ENCODE results near the gene NAP1L4. TPM values are rescaled to one million over a fixed set of nuclear protein-coding genes. Genes with fewer than 3 reads are reported as not detected.
A peak's percentile ranks its signal among the peaks of the same experiment; 100 is the strongest.

Gene NAP1L4
- total RNA-seq, 1 experiment from 2014 or later = 189 TPM

DNA sequence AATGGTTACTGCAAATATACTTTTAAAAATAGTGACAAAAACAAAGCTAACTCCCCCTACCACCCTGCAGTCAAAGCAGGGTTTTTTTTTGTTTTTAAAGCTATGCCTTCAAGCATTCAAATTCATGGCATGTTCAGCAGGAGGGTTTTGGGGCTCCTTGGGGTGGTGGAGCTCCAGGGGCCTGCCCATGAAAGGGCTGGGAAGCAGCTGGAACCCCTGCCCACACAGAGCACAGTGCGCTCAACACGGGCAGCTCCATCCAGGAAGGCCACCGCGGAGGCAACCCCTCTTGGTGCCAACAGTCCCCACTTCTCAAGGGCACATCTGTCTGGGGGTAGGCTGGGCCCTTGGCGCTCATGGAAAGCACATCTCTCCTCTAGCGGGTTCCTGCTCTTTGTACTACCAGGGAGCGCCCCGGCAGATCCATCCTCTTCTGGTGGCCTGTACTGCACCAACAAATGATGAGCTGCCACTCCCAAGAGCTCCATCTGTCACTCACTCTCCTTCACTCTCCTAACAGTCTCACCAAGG lies 46.3 kb downstream of the NAP1L4 start:
- peak overlapping the region; percentile 71; the same call in 1 of the 2 replicates for H3K27ac Mint-ChIP-seq
- CTCF ChIA-PET = interaction anchor here (0.5 to 2.2 kb wide), 15 partner anchors 10 to 414 kb away, joined by 3 to 23 read pairs (median 4); partner anchors contain the start of genes NAP1L4 and PHLDA2
- DNase-seq (ENCODE audit: low spot score) = no peak
- peaks cover 37% of the 10 kb centered on the region for H3K4me1 Mint-ChIP-seq
- POLR2A ChIA-PET = interaction anchor here (1.1 kb wide), 1 partner anchor 46 kb away, joined by 3 read pairs; the partner anchor contains the start of gene NAP1L4
- no peaks in the 10 kb centered on the region for H3K27me3 Mint-ChIP-seq (ENCODE audit: low read depth)
- TF ChIP-seq ZNF423 (CRISPR knock-in tag; IDR thresholded peaks at IDR 0.05) (peak; percentile 90), RORB (CRISPR knock-in tag; IDR thresholded peaks at IDR 0.05) (no peak)
- TF ChIP-seq, protein P1, sequence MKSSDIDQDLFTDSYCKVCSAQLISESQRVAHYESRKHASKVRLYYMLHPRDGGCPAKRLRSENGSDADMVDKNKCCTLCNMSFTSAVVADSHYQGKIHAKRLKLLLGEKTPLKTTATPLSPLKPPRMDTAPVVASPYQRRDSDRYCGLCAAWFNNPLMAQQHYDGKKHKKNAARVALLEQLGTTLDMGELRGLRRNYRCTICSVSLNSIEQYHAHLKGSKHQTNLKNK (CRISPR knock-in tag; IDR thresholded peaks at IDR 0.05) = no peak
- no peaks in the 10 kb centered on the region for H3K9me3 Mint-ChIP-seq
- H3K36me3 Mint-ChIP-seq = peaks cover 48% of the 10 kb centered on the region
- H3K4me3 Mint-ChIP-seq = no peak overlapping the region
- ATAC-seq = peak; percentile 32

DNA sequence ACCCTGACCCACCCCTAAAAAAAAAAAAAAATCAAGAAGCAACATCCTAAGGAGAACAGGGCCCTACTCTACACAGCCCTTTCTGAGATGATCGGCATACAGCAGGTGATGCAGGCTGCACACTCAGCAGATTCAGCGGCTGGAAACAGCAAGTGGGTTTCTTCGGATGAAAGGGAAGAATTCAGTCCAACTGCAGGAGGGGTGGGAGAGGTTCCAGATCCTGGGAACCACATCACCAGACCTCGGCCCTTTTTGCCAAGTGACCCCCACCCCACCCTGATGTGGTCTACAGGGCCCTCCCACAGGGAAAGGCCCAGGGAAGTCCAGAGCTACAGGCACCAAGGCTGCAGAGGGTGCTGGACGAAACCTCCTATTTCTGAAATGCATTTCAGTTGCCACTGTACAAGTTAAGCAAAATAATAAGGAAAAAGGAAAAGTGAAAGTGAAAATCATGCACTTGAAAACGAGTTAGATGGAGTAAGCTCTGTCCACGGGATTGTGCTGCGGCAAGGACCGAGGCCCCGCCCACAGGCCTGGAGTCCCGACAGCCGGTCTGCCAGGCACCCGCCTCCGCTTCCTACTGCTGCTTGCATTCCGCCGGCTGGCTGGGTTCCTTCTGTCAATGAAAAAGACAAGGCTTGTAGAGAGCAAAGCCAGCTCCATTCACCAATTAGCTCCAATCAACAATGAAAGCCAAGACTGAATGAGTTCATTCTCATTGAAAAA lies 46.9 kb downstream of the NAP1L4 start:
- no peaks in the 10 kb centered on the region for H3K27me3 Mint-ChIP-seq (ENCODE audit: low read depth)
- CTCF ChIA-PET = interaction anchor here (0.6 to 2.2 kb wide), 15 partner anchors 10 to 414 kb away, joined by 3 to 23 read pairs (median 4); partner anchors contain the start of genes NAP1L4 and PHLDA2
- DNase-seq (ENCODE audit: low spot score) (peak; percentile 76), ATAC-seq (peak; percentile 78)
- peaks cover 37% of the 10 kb centered on the region for H3K4me1 Mint-ChIP-seq
- H3K4me3 Mint-ChIP-seq = peak overlapping the region; percentile 10; the same call in 1 of the 2 replicates
- POLR2A ChIA-PET = interaction anchor here (1.1 kb wide), 1 partner anchor 47 kb away, joined by 3 read pairs; the partner anchor contains the start of gene NAP1L4
- no peaks in the 10 kb centered on the region for H3K9me3 Mint-ChIP-seq
- TF ChIP-seq, protein P2, sequence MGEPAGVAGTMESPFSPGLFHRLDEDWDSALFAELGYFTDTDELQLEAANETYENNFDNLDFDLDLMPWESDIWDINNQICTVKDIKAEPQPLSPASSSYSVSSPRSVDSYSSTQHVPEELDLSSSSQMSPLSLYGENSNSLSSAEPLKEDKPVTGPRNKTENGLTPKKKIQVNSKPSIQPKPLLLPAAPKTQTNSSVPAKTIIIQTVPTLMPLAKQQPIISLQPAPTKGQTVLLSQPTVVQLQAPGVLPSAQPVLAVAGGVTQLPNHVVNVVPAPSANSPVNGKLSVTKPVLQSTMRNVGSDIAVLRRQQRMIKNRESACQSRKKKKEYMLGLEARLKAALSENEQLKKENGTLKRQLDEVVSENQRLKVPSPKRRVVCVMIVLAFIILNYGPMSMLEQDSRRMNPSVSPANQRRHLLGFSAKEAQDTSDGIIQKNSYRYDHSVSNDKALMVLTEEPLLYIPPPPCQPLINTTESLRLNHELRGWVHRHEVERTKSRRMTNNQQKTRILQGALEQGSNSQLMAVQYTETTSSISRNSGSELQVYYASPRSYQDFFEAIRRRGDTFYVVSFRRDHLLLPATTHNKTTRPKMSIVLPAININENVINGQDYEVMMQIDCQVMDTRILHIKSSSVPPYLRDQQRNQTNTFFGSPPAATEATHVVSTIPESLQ (CRISPR knock-in tag; IDR thresholded peaks at IDR 0.05) = no peak
- 0 out of 2 replicates have a peak, but pooled peaks have one; percentile 32 for TF ChIP-seq CREB1 (CRISPR knock-in tag; IDR thresholded peaks at IDR 0.05)
- no peak for TF ChIP-seq KAT7 (CRISPR knock-in tag; IDR thresholded peaks at IDR 0.05; ENCODE audit: borderline replicate concordance)
- TF ChIP-seq, protein P3, sequence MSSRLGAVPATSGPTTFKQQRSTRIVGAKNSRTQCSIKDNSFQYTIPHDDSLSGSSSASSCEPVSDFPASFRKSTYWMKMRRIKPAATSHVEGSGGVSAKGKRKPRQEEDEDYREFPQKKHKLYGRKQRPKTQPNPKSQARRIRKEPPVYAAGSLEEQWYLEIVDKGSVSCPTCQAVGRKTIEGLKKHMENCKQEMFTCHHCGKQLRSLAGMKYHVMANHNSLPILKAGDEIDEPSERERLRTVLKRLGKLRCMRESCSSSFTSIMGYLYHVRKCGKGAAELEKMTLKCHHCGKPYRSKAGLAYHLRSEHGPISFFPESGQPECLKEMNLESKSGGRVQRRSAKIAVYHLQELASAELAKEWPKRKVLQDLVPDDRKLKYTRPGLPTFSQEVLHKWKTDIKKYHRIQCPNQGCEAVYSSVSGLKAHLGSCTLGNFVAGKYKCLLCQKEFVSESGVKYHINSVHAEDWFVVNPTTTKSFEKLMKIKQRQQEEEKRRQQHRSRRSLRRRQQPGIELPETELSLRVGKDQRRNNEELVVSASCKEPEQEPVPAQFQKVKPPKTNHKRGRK (CRISPR knock-in tag; IDR thresholded peaks at IDR 0.05; ENCODE audit: borderline replicate concordance) = no peak
- TF ChIP-seq NFE2L1 (CRISPR knock-in tag; IDR thresholded peaks at IDR 0.05) = no peak
- peak overlapping the region; percentile 55; the same call in 1 of the 2 replicates for H3K27ac Mint-ChIP-seq
- H3K36me3 Mint-ChIP-seq = peaks cover 44% of the 10 kb centered on the region

DNA sequence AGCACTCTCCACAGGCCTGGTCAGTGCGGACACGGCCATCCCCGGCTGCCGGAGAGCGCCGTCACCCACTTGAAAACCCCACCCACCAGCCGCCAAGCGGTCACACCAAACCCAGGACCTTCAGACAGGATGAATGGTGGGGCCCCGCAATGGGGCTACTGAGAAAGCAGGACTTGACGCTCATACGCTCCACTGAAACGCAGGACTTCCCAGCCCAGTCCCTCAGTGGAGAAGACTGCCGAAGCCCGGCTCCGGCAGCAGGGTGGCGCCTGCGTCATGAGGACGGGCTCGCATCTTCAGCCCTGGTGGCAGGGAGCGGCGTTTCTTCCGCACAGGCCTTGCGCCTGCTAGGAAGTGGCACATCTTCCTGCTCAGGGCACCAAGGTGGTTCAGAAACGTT lies 47.6 kb downstream of the NAP1L4 start:
- Mint-ChIP-seq H3K9me3 (peaks cover 4% of the 10 kb centered on the region), H3K27me3 (ENCODE audit: low read depth) (peaks cover 3% of the 10 kb centered on the region; the same call in 1 of the 2 replicates), H3K4me3 (no peak overlapping the region), H3K4me1 (peaks cover 37% of the 10 kb centered on the region), H3K36me3 (peaks cover 43% of the 10 kb centered on the region), H3K27ac (no peak overlapping the region)
- CTCF ChIA-PET = interaction anchor here (0.6 to 1.9 kb wide), 3 partner anchors 11 to 147 kb away, joined by 3 to 8 read pairs (median 6); partner anchors contain the start of gene NAP1L4
- POLR2A ChIA-PET = no interaction called here
- peak; percentile 5; the same call in 1 of the 2 replicates for ATAC-seq
- DNase-seq (ENCODE audit: low spot score) = no peak
- TF ChIP-seq RORB (CRISPR knock-in tag; IDR thresholded peaks at IDR 0.05) (no peak), TEAD1 (CRISPR knock-in tag; IDR thresholded peaks at IDR 0.05) (no peak), GRHL2 (CRISPR knock-in tag; IDR thresholded peaks at IDR 0.05; ENCODE audit: insufficient replicate concordance, severe bottlenecking) (no peak), JAZF1 (CRISPR knock-in tag; IDR thresholded peaks at IDR 0.05) (no peak), ZNF396 (CRISPR knock-in tag; IDR thresholded peaks at IDR 0.05; ENCODE audit: borderline replicate concordance) (no peak), TEAD4 (CRISPR knock-in tag; IDR thresholded peaks at IDR 0.05) (no peak), SMAD4 (CRISPR knock-in tag; IDR thresholded peaks at IDR 0.05) (no peak), ZNF671 (CRISPR knock-in tag; IDR thresholded peaks at IDR 0.05) (no peak), TP53 (CRISPR knock-in tag; IDR thresholded peaks at IDR 0.05) (no peak), MYBL2 (CRISPR knock-in tag; IDR thresholded peaks at IDR 0.05) (no peak), ZNF121 (CRISPR knock-in tag; IDR thresholded peaks at IDR 0.05) (no peak), PRRX2 (CRISPR knock-in tag; IDR thresholded peaks at IDR 0.05) (no peak)
- TF ChIP-seq, protein P4, sequence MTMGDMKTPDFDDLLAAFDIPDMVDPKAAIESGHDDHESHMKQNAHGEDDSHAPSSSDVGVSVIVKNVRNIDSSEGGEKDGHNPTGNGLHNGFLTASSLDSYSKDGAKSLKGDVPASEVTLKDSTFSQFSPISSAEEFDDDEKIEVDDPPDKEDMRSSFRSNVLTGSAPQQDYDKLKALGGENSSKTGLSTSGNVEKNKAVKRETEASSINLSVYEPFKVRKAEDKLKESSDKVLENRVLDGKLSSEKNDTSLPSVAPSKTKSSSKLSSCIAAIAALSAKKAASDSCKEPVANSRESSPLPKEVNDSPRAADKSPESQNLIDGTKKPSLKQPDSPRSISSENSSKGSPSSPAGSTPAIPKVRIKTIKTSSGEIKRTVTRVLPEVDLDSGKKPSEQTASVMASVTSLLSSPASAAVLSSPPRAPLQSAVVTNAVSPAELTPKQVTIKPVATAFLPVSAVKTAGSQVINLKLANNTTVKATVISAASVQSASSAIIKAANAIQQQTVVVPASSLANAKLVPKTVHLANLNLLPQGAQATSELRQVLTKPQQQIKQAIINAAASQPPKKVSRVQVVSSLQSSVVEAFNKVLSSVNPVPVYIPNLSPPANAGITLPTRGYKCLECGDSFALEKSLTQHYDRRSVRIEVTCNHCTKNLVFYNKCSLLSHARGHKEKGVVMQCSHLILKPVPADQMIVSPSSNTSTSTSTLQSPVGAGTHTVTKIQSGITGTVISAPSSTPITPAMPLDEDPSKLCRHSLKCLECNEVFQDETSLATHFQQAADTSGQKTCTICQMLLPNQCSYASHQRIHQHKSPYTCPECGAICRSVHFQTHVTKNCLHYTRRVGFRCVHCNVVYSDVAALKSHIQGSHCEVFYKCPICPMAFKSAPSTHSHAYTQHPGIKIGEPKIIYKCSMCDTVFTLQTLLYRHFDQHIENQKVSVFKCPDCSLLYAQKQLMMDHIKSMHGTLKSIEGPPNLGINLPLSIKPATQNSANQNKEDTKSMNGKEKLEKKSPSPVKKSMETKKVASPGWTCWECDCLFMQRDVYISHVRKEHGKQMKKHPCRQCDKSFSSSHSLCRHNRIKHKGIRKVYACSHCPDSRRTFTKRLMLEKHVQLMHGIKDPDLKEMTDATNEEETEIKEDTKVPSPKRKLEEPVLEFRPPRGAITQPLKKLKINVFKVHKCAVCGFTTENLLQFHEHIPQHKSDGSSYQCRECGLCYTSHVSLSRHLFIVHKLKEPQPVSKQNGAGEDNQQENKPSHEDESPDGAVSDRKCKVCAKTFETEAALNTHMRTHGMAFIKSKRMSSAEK (CRISPR knock-in tag; IDR thresholded peaks at IDR 0.05; ENCODE audit: borderline replicate concordance) = no peak
- TF ChIP-seq, protein P2 (CRISPR knock-in tag; IDR thresholded peaks at IDR 0.05) = no peak

All from WTC11 (cell line).